DND-41 (cell line): ENCODE measurements around the gene SETSIP.
"Not testable (repeated sequence)": the region's sequence is repeated elsewhere in the genome, so short reads cannot be mapped to it uniquely, and the experiment has no call there.

Experiments
- EZH2 ChIP-seq: IDR thresholded peaks from 3 replicates; pipeline ENCODE4 v1.6.1; 2012; ENCODE audit warnings: borderline replicate concordance, low read depth, mild to moderate bottlenecking, moderate library complexity, low read length, inconsistent platforms; ENCODE audit not compliant: severe bottlenecking
- TF ChIP-seq, protein P1 (sequence below): IDR thresholded peaks from 2 replicates; pipeline ENCODE4 v1.5.1; 2012; ENCODE audit warnings: borderline replicate concordance, low read length, moderate library complexity, mild to moderate bottlenecking; ENCODE audit not compliant: poor library complexity, severe bottlenecking; ENCODE audit errors: extremely low read depth

DNA sequence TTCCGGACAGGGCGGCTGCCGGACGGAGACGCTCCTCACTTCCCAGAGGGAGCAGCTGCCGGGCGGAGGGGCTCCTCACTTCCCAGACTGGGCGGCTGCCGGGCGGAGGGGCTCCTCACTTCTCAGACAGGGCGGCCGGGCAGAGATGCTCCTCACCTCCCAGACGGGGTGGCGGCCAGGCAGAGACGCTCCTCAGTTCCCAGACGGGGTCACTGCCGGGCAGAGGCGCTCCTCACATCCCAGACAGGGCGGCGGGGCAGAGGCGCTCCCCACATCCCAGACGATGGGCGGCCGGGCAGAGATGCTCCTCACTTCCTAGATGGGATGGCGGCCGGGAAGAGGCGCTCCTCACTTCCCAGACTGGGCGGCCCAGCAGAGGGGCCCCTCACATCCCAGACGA, 49.2 kb downstream of the SETSIP start:
- TF ChIP-seq, protein P1, sequence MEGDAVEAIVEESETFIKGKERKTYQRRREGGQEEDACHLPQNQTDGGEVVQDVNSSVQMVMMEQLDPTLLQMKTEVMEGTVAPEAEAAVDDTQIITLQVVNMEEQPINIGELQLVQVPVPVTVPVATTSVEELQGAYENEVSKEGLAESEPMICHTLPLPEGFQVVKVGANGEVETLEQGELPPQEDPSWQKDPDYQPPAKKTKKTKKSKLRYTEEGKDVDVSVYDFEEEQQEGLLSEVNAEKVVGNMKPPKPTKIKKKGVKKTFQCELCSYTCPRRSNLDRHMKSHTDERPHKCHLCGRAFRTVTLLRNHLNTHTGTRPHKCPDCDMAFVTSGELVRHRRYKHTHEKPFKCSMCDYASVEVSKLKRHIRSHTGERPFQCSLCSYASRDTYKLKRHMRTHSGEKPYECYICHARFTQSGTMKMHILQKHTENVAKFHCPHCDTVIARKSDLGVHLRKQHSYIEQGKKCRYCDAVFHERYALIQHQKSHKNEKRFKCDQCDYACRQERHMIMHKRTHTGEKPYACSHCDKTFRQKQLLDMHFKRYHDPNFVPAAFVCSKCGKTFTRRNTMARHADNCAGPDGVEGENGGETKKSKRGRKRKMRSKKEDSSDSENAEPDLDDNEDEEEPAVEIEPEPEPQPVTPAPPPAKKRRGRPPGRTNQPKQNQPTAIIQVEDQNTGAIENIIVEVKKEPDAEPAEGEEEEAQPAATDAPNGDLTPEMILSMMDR: not testable (repeated sequence)
- TF ChIP-seq EZH2: not testable (repeated sequence)
